Activated naive CD4-positive, alpha-beta T cell treated with anti-CD3 and anti-CD28 coated beads, Interleukin-2, amount 10 ng/mL, durations not matched to agents 7 days and 5 days (primary cell): ENCODE results near the gene NTRK1.

Experiments used
- CTCF ChIA-PET: fragments of 350-600 bp; sonication (Branson Sonifier 250); formaldehyde crosslinking; loops from one replicate; lab custom pipeline; 2021; ENCODE audit warnings: antibody characterized with exemption; lab: Charles Lee
- DNase-seq: peaks from one replicate; pipeline ENCODE4 v3.0.0-alpha.2; 2020
- H3K27ac Mint-ChIP-seq: one replicate; pipeline ENCODE4 v1.8.0; 2021; ENCODE audit warnings: mild to moderate bottlenecking, moderate library complexity, mixed read lengths
- H3K27me3 Mint-ChIP-seq: one replicate; pipeline ENCODE4 v1.8.0; 2021; ENCODE audit warnings: mild to moderate bottlenecking, mixed read lengths
- H3K36me3 Mint-ChIP-seq: one replicate; pipeline ENCODE4 v1.8.0; 2021; ENCODE audit warnings: mixed read lengths
- H3K4me1 Mint-ChIP-seq: one replicate; pipeline ENCODE4 v1.8.0; 2021; ENCODE audit warnings: mixed read lengths
- H3K4me3 Mint-ChIP-seq: one replicate; pipeline ENCODE4 v1.8.0; 2021; ENCODE audit warnings: mild to moderate bottlenecking, moderate library complexity, mixed read lengths
- H3K9me3 Mint-ChIP-seq: one replicate; pipeline ENCODE4 v1.8.0; 2021; ENCODE audit warnings: mixed read lengths

Gene NTRK1

DNA sequence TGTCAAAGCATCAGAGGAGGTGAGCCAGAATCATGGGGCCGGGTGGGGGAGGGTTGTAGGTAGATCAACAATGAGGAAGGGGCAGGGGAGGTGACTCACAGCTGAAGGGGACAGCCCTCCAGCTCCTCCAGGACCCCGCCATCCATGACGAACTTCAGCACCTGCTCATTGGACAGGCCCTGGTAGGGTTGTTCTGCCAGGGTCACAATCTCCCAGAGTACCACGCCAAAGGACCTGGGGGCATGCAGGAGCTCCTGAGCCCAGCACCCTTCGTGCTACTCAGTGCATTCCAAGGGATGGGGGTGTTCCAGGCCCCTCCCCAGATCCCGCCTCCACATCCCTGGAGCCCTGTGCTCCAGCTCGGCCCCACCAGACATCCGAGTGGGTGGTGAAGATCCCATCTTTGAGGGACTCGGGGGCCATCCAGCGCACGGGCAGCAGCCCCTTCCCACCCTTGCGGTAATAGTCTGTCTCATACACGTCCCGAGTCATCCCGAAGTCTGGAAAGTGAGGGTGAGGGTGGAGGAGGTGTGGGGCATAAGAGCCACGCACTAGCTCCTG, 19.3 kb upstream of the NTRK1 start:
- CTCF ChIA-PET = interaction anchor here (0.9 to 2.1 kb wide), 6 partner anchors 14 to 49 kb away, joined by 3 to 15 read pairs (median 3); partner anchors contain the start of gene NTRK1
- no peak overlapping the region for H3K4me3 Mint-ChIP-seq
- H3K9me3 Mint-ChIP-seq = no peaks in the 10 kb centered on the region
- H3K4me1 Mint-ChIP-seq = peaks cover 32% of the 10 kb centered on the region
- no peak for DNase-seq
- H3K27ac Mint-ChIP-seq = no peak overlapping the region
- H3K36me3 Mint-ChIP-seq = peaks cover 2% of the 10 kb centered on the region
- peaks cover 88% of the 10 kb centered on the region for H3K27me3 Mint-ChIP-seq

DNA sequence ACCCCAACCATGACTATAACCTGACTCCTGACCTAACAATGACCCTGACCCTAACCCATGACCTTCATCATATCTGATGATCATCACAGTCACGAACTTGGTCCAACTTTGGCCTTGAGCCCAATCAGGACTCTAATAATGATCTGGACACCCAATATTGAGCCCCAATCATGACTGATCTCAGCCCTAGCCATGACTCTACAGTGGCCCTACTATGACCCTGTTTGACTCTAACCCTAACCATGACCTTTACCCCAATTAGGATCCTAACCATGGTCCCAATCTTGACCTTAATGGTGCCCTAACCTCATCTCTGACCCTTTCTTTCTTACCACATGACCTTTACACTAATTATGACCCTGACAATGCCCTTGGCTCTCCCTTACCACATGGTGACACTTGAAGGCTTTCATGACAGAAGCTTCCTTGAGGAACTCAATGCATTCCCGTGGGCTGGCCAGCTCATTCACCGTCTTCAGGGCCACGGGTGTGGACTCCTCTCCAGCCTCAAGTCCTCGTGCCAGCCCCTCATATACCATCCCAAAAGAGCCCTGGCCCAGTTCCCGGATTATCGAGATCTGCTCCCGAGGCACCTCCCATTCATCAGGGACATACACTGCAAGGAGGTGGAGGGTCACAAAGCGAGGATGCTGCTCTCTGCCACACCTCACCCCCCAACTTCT, 17.9 kb upstream of the NTRK1 start:
- peaks cover 90% of the 10 kb centered on the region for H3K27me3 Mint-ChIP-seq
- no peak overlapping the region for H3K4me3 Mint-ChIP-seq
- no peak overlapping the region for H3K27ac Mint-ChIP-seq
- peaks cover 2% of the 10 kb centered on the region for H3K36me3 Mint-ChIP-seq
- CTCF ChIA-PET = interaction anchor here (1.8 kb wide), 1 partner anchor 17 kb away, joined by 7 read pairs; no protein-coding TSS in a partner anchor
- H3K4me1 Mint-ChIP-seq = peaks cover 25% of the 10 kb centered on the region
- no peak for DNase-seq
- no peaks in the 10 kb centered on the region for H3K9me3 Mint-ChIP-seq

DNA sequence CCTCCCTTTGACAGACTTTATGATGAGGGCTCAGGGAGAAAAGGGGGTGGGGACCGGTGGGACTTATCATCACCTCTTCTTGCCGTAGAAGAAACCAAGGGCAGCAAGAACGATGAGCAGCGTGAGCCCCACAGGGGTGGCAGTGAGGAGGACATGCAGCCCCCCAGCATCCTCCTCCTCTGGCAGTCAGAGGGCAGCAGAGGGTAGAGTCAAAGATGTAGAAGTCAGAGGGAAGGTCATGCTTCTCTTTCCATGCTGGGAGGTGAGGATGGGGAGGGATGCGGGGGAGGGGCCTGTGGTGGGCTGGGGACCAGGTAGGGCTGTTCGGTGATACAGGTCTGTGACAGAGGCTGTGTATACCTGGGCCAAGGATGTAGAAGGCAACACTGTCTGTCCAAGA, 16.6 kb upstream of the NTRK1 start:
- Mint-ChIP-seq H3K27me3 (peaks cover 99% of the 10 kb centered on the region), H3K27ac (no peak overlapping the region), H3K36me3 (peaks cover 2% of the 10 kb centered on the region), H3K4me1 (peaks cover 33% of the 10 kb centered on the region), H3K4me3 (no peak overlapping the region), H3K9me3 (no peaks in the 10 kb centered on the region)
- no peak for DNase-seq
- CTCF ChIA-PET = interaction anchor here (1.3 to 1.8 kb wide), 2 partner anchors 16 kb away, joined by 5 to 7 read pairs; no protein-coding TSS in a partner anchor

DNA sequence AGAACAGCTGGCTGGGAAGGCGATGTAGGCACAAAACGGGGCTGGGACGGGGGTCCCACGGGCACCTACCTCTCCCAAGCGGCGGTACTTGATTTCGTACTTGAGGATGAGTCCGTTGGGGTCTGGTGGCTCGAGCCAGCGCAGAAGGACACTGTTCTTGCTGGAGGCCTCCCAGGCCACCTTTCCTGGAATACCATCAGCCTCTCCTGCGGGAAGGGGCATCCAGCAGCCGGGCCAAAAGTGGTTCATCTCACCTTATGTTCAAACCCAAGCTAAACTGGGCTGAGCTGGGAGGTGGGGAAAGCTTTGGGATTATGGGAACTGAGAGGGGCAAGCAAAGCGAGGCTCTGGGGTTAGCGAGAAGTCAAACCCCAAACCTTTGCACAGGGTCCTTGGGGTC, 16.0 kb upstream of the NTRK1 start:
- Mint-ChIP-seq H3K27ac (no peak overlapping the region), H3K27me3 (peaks cover 99% of the 10 kb centered on the region), H3K36me3 (peaks cover 2% of the 10 kb centered on the region), H3K4me1 (peaks cover 38% of the 10 kb centered on the region), H3K4me3 (no peak overlapping the region), H3K9me3 (no peaks in the 10 kb centered on the region)
- CTCF ChIA-PET = interaction anchor here (1.3 to 1.7 kb wide), 2 partner anchors 14 to 15 kb away, joined by 3 to 5 read pairs; no protein-coding TSS in a partner anchor
- DNase-seq = no peak

DNA sequence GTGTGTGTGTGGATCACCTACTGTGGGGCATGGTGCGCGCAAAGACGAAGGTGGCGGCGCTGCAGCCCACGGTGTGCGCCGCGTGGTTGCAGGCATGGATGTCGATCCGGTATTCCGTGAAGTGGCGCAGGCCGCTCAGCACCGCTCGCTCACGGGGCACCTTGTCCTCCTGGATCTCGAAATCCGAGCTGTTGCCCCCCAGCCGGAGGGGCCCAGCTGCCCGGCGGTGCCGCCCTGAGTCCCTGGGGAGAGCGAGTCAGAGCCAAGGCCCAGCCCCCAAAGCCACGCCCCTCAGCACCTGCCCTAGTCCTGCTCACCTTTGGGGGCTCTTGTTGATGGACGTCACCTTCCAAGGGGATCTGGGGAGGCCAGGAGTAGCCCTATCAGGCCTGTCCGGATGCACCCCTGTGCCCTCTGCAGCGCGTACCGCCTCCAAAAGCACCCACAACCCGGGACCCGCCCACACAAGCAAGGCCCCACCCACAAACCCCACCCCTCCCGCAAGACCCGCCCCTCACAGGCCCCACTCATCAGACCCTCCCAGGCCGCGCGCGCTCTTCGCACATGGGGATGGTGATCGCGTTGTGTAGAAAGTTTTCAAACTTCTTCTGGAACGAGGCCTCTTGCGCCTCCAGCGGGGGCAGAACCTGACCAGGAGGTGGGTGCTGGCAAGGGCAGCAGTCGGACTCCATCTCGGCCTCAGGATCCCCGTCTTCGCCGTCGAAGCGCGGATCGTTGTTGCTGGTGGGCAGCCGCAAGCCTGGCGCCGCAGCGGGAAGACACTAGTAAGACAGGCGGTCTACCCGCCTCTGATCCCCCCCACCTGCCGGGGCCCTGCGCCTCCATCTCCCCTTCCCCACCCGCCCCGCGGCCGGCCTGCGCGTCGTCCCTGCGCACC, 15.4 kb upstream of the NTRK1 start:
- DNase-seq = peak; percentile 50
- H3K9me3 Mint-ChIP-seq = no peaks in the 10 kb centered on the region
- H3K4me3 Mint-ChIP-seq = no peak overlapping the region
- H3K27ac Mint-ChIP-seq = no peak overlapping the region
- peaks cover 95% of the 10 kb centered on the region for H3K27me3 Mint-ChIP-seq
- H3K4me1 Mint-ChIP-seq = peaks cover 38% of the 10 kb centered on the region
- CTCF ChIA-PET = interaction anchor here (1.3 to 1.7 kb wide), 2 partner anchors 13 to 14 kb away, joined by 3 to 5 read pairs; no protein-coding TSS in a partner anchor
- H3K36me3 Mint-ChIP-seq = peaks cover 2% of the 10 kb centered on the region

DNA sequence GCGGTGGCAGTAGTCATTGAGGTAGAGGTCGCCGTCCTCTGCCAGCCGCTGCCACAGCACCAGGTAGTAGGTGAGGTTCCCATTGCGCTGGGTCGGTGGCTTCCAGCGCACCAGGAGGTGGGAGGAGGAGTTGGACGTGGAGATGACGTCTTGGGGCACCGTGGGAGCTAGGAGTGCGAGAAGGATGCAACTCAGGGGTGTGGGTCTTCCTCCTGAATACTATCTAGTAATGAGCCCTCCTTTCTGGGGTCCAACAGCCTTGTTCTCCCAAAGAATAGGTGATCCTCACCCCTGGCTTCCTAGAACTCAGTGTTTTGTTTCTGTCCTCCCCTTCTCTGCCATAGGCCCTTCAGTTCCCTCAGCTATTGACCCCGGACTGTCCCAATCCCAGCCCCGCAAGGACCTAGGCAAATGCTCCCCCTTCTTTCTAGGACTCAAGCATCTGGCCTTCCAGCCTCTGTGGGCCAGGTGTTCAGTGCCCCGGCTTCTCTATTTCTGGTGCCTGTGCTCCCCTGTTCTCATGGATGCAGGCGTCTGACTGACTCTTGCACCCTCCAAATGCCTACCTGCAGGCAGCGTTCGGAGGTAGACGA, 14.6 kb upstream of the NTRK1 start:
- no peak overlapping the region for H3K27ac Mint-ChIP-seq

DNA sequence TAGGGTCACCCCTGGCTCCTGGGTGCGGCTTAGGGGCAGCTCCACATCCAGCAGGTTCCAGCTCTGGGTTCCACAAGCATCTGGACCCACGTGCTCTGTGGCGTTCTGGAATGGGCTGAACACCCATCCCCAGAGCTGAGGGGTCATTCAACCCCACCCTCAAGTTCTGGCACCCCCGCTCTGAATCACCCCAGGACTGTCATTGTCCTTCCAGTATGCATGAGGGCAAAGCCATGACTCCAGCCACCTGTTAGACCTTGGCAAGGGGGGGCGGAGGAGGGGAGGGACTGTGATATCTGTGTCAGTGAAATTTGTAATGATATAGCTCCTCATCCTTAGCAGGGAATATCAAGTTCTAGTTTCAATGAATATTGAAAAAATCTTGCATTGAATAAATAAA, 14.0 kb upstream of the NTRK1 start:
- CTCF ChIA-PET = interaction anchor here (0.7 to 5.7 kb wide), 4 partner anchors 9 to 32 kb away, joined by 3 to 57 read pairs (median 26); partner anchors contain the start of genes INSRR and NTRK1
- H3K36me3 Mint-ChIP-seq = peaks cover 2% of the 10 kb centered on the region
- H3K27ac Mint-ChIP-seq = no peak overlapping the region
- no peak for DNase-seq
- peaks cover 42% of the 10 kb centered on the region for H3K4me1 Mint-ChIP-seq
- peaks cover 88% of the 10 kb centered on the region for H3K27me3 Mint-ChIP-seq
- no peaks in the 10 kb centered on the region for H3K9me3 Mint-ChIP-seq
- H3K4me3 Mint-ChIP-seq = no peak overlapping the region

More for the DNA sequence above, 14.6 kb upstream of the NTRK1 start:
- H3K27me3 Mint-ChIP-seq = peaks cover 88% of the 10 kb centered on the region
- CTCF ChIA-PET = interaction anchor here (0.7 to 5.7 kb wide), 5 partner anchors 8 to 32 kb away, joined by 3 to 57 read pairs (median 7); partner anchors contain the start of genes INSRR and NTRK1
- DNase-seq = no peak
- no peak overlapping the region for H3K4me3 Mint-ChIP-seq
- peaks cover 2% of the 10 kb centered on the region for H3K36me3 Mint-ChIP-seq
- H3K4me1 Mint-ChIP-seq = peaks cover 40% of the 10 kb centered on the region
- no peaks in the 10 kb centered on the region for H3K9me3 Mint-ChIP-seq

DNA sequence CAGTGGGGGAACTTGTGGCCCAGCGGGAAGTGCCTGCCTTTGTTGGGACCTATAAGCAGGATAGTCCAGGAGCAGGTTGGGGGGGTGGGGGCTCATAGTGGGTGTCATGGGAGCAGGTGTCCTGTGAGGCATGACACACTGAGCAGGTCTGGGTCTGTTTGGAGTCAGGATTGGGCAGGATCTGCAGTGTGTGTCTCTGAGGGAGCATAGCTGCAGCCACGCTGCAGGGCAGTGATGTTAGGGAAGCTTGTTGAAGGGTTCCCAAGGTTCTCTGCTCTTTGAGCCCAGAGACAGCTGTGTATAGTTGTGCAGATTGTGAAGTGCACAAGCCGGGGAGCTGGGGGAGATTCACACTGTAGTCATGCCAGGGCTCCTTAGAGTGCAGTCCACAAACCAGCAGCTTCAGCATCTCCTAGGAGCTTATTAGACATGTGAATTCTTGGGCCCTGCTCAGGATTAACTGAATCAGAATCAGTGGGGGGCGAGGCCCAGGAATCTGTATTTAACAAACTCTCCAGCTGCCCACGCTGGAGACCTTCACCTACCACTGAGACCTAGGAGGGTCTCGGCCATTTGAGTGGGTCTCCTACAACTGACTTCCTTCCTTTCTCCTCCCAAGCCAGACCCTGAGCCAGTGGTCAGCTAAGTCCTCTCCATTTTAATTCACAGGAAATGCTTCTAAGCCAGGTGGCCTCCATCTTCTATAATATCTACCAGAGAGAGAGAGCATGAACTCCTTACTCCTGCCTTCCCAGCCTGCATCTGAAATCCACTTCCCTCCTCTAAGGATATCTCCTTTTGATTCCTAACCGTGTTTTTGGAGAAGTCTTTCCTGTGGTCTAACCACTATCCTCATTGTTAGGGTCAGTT, 12.8 kb upstream of the NTRK1 start:
- Mint-ChIP-seq H3K36me3 (peaks cover 2% of the 10 kb centered on the region), H3K4me3 (no peak overlapping the region), H3K4me1 (peaks cover 42% of the 10 kb centered on the region), H3K27me3 (peaks cover 86% of the 10 kb centered on the region), H3K27ac (no peak overlapping the region), H3K9me3 (no peaks in the 10 kb centered on the region)
- CTCF ChIA-PET = interaction anchor here (0.6 to 5.7 kb wide), 8 partner anchors 10 to 51 kb away, joined by 3 to 57 read pairs (median 7); partner anchors contain the start of genes INSRR and NTRK1
- DNase-seq = no peak

DNA sequence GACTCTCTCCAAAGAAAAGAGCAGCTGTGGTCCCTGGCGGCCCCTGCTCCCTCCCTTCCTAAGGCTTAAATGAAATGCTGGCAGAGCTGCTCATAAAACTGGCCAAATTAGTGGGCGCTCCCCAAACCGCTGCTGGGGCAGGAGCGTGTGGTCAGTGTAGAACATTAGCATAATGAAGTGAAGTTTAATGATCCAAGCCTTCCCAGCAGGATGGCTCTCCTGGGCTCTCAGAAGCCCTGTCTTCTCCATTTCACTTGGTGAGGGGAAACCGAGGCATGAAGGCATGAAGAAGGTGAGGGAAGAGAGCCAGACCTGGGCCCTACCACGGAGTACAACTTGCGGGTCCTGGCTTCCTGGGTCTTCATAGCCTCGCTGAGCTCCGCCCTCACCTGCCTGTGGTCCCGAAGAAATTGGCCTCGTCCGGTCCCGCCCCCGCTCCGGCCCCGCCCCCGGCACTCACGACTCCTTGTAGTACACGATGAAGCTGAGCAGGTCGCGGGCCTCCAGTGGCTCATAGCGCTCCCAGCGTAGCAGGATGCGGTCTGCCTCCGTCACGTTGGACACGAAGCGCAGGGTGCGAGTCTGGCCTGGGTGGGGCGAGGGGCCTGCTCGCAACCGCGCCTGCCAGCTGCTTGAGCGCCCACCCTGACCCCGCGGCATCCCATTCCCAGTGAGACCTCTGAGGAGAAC, 12.1 kb upstream of the NTRK1 start:
- CTCF ChIA-PET = interaction anchor here (0.6 to 5.7 kb wide), 10 partner anchors 9 to 122 kb away, joined by 3 to 57 read pairs (median 4); partner anchors contain the start of genes INSRR and NTRK1
- Mint-ChIP-seq H3K4me3 (peak overlapping the region; percentile 44), H3K36me3 (peaks cover 2% of the 10 kb centered on the region), H3K27me3 (peaks cover 86% of the 10 kb centered on the region), H3K27ac (peak overlapping the region; percentile 26), H3K9me3 (no peaks in the 10 kb centered on the region), H3K4me1 (peaks cover 42% of the 10 kb centered on the region)
- peak; percentile 90 for DNase-seq

DNA sequence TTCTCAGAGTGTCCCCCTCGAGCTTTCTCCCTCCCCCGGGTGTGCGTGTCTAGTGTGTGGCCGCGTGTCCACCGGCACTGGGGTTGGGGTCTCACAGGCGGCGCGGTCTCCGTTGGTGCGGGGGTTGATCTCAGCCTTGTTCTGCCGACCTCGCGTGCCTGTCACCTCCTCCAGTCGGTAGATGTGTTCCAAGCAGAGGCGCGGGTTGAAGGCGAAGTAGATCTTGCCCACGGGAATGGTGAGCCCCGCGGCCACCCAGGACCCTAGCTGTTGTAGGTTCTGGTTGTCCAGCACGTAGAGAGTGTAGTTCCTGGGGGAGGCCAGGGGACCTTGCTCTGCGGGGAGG, 11.5 kb upstream of the NTRK1 start:
- CTCF ChIA-PET = interaction anchor here (0.6 to 5.7 kb wide), 10 partner anchors 9 to 123 kb away, joined by 3 to 57 read pairs (median 5); partner anchors contain the start of genes INSRR and NTRK1
- H3K9me3 Mint-ChIP-seq = no peaks in the 10 kb centered on the region
- peaks cover 39% of the 10 kb centered on the region for H3K4me1 Mint-ChIP-seq
- peaks cover 86% of the 10 kb centered on the region for H3K27me3 Mint-ChIP-seq
- no peak overlapping the region for H3K27ac Mint-ChIP-seq
- peaks cover 2% of the 10 kb centered on the region for H3K36me3 Mint-ChIP-seq
- no peak overlapping the region for H3K4me3 Mint-ChIP-seq
- no peak for DNase-seq

DNA sequence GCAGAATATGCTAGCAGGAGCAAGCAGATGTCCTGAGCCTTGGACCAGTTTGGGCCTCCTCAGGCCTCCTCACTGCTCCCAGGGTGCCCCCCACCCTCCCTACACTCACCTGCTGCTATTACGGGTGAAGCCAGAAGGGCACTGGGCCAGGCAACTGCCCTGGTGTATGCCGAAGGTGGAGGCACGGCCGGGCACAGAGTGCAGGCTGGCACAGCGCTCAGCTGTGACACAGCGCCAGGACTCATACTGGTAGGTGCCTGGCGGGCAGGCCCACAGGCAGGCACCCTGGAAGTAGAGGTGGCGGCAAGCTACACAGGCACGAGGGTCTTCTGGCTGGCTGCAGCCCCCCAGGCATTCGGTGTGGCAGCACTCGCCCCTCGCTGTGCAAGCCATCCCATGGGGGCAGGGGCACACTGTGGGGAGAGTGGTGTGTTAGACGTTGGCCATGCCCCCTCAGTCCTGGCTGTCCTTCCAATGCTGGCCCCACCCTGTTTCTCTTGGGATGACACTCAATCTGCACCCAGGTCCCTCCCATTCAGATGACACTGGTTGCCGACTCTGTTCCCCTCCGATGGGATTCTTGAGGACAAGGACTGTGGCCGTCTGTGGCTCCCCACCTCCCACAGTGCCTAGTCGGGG, 8.8 kb upstream of the NTRK1 start:
- H3K4me3 Mint-ChIP-seq = no peak overlapping the region
- H3K9me3 Mint-ChIP-seq = no peaks in the 10 kb centered on the region
- no peak for DNase-seq
- CTCF ChIA-PET = interaction anchor here (1.3 to 11.4 kb wide), 3 partner anchors 15 to 55 kb away, joined by 3 to 191 read pairs (median 8); no protein-coding TSS in a partner anchor
- no peak overlapping the region for H3K27ac Mint-ChIP-seq
- H3K27me3 Mint-ChIP-seq = peaks cover 74% of the 10 kb centered on the region
- H3K36me3 Mint-ChIP-seq = no peaks in the 10 kb centered on the region
- H3K4me1 Mint-ChIP-seq = peaks cover 23% of the 10 kb centered on the region

DNA sequence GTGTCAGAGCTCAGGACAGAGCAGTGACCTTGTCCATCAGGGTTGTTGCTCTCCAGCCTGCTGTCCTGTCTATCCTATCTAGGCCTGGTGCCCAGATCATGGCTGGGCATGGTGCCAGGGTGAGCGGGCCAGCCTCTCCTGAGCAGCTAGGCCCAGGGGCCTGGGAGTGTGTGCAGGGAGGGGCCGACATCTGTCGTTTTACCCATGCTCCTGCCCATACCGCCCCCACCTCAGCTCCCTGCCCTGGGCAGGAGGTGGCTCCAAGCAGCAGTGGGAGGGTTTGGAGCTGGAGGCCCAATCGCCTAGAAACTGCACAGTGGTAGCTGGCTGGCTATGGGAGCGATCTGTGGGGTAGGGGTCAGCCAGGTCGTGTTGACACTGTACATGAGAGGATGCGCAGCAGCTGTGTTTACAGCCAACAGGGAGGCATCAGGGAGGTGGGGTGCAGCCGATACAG, 8.2 kb upstream of the NTRK1 start:
- H3K36me3 Mint-ChIP-seq = no peaks in the 10 kb centered on the region
- peaks cover 21% of the 10 kb centered on the region for H3K4me1 Mint-ChIP-seq
- H3K9me3 Mint-ChIP-seq = no peaks in the 10 kb centered on the region
- no peak overlapping the region for H3K4me3 Mint-ChIP-seq
- peaks cover 74% of the 10 kb centered on the region for H3K27me3 Mint-ChIP-seq
- CTCF ChIA-PET = interaction anchor here (1.3 to 11.4 kb wide), 3 partner anchors 16 to 55 kb away, joined by 3 to 191 read pairs (median 8); no protein-coding TSS in a partner anchor
- DNase-seq = no peak
- H3K27ac Mint-ChIP-seq = no peak overlapping the region
